ENCODE results near the gene CPZ.
"Not testable (repeated sequence)": the region's sequence is repeated elsewhere in the genome, so short reads cannot be mapped to it uniquely, and the experiment has no call there.

DNA sequence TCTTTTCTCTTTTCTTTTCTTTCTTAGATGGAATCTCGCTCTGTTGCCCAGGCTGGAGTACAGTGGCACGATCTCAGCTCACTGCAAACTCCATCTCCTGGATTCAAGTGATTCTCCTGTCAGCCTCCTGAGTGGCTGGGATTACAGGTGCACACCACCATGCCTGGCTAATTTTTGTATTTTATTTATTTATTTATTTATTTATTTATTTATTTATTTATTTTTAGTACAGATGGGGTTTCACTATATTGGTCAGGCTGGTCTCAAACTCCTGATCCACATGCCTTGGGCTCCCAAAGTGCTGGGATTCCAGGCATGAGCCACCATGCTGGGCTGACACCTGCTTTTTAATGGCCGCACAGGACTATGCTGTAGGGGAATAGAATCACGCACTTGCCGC is 16.0 kb upstream of the CPZ start:
- TF ChIP-seq, protein P1, sequence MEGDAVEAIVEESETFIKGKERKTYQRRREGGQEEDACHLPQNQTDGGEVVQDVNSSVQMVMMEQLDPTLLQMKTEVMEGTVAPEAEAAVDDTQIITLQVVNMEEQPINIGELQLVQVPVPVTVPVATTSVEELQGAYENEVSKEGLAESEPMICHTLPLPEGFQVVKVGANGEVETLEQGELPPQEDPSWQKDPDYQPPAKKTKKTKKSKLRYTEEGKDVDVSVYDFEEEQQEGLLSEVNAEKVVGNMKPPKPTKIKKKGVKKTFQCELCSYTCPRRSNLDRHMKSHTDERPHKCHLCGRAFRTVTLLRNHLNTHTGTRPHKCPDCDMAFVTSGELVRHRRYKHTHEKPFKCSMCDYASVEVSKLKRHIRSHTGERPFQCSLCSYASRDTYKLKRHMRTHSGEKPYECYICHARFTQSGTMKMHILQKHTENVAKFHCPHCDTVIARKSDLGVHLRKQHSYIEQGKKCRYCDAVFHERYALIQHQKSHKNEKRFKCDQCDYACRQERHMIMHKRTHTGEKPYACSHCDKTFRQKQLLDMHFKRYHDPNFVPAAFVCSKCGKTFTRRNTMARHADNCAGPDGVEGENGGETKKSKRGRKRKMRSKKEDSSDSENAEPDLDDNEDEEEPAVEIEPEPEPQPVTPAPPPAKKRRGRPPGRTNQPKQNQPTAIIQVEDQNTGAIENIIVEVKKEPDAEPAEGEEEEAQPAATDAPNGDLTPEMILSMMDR (IDR thresholded peaks at IDR 0.05), result not testable (repeated sequence)
- TF ChIP-seq POLR2A (IDR thresholded peaks at IDR 0.05; ENCODE audit: low read depth); POLR2AphosphoS5 (IDR thresholded peaks at IDR 0.05): not testable (repeated sequence)
